Smooth muscle cell (in vitro differentiated cells): ENCODE results near the gene LINC00237. TPM values are rescaled to one million over a fixed set of nuclear protein-coding genes. Genes with fewer than 3 reads are reported as not detected.

Experiments
- DNase-seq: peaks from one replicate; lab custom pipeline; 2025; ENCODE audit not compliant: unreplicated experiment; lab: John Stamatoyannopoulos, UW
- H2AFZ ChIP-seq: fragments of 200-600 bp; sonication (generic); 2 replicates; pipeline ENCODE4 v1.6.0; 2016; ENCODE audit warnings: antibody characterized with exemption, low read depth, mild to moderate bottlenecking
- H3F3A ChIP-seq: fragments of 200-600 bp; sonication (generic); 2 replicates; pipeline ENCODE4 v1.6.0; 2017; ENCODE audit warnings: antibody characterized with exemption, low read depth
- H3K27ac ChIP-seq: fragments of 200-600 bp; sonication (generic); 2 replicates; pipeline ENCODE4 v1.5.1; 2016; ENCODE audit warnings: low read depth, mild to moderate bottlenecking
- H3K27me3 ChIP-seq: fragments of 200-600 bp; sonication (generic); 2 replicates; pipeline ENCODE4 v1.6.1; 2016; ENCODE audit warnings: low read depth, mild to moderate bottlenecking
- H3K36me3 ChIP-seq: fragments of 200-600 bp; sonication (generic); 2 replicates; pipeline ENCODE4 v1.5.1; 2016; ENCODE audit warnings: low read depth
- H3K4me1 ChIP-seq: fragments of 200-600 bp; sonication (generic); 2 replicates; pipeline ENCODE4 v1.5.1; 2016; ENCODE audit warnings: low read depth
- H3K4me2 ChIP-seq: fragments of 200-600 bp; sonication (generic); 2 replicates; pipeline ENCODE4 v1.6.0; 2016; ENCODE audit warnings: mild to moderate bottlenecking
- H3K4me3 ChIP-seq: fragments of 200-600 bp; sonication (generic); 2 replicates; pipeline ENCODE4 v1.5.1; 2016; ENCODE audit warnings: mild to moderate bottlenecking
- H3K79me2 ChIP-seq: fragments of 200-600 bp; sonication (generic); 2 replicates; pipeline ENCODE4 v1.6.0; 2016; ENCODE audit warnings: low read depth, mild to moderate bottlenecking
- H3K9ac ChIP-seq: fragments of 200-600 bp; sonication (generic); 2 replicates; pipeline ENCODE4 v1.6.0; 2016; ENCODE audit warnings: low read depth
- H3K9me3 ChIP-seq: fragments of 200-600 bp; sonication (generic); replicated peaks from 2 replicates; pipeline ENCODE4 v1.5.1; 2016; ENCODE audit warnings: low read depth
- H4K20me1 ChIP-seq: fragments of 200-600 bp; sonication (generic); 2 replicates; pipeline ENCODE4 v1.6.0; 2016; ENCODE audit warnings: low read depth
- CTCF ChIP-seq: fragments of 200-600 bp; sonication (generic); IDR thresholded peaks from 2 replicates; pipeline ENCODE4 v1.5.1; 2017; ENCODE audit warnings: borderline replicate concordance, mild to moderate bottlenecking, antibody characterized with exemption; ENCODE audit not compliant: insufficient read depth, poor library complexity, severe bottlenecking
- WGBS: methylation state at CpG from one replicate; pipeline ENCODE4 v1.1.7; 2016; ENCODE audit warnings: low lambda C conversion rate; 5-methylcytosine and 5-hydroxymethylcytosine counted together
- polyA plus RNA-seq: library from polyadenylated mRNA; unstranded; fragments of >200 nt; fragmentation: Nextera tagmentation; extraction: Ambion mirVana; gene quantifications from 2 replicates; pipeline ENCODE4 v1.2.1, GENCODE V29; 2016
- total RNA-seq: library from RNA; depleted of rRNA; stranded (reverse); fragments of >200 nt; gene quantifications from 2 replicates; pipeline ENCODE4 v1.2.3, GENCODE V29; 2014

The LINC00237 gene
- total and polyA plus RNA-seq, 2 experiments from 2014 or later = not detected

- Histone ChIP-seq H3K36me3 (no peaks in the 10 kb centered on the region), H3K27me3 (peaks cover 20% of the 10 kb centered on the region), H3K9me3 (no peaks in the 10 kb centered on the region), H3K4me3 (no peak overlapping the region), H2AFZ (no peak overlapping the region), H4K20me1 (no peaks in the 10 kb centered on the region), H3K4me2 (no peak overlapping the region), H3K9ac (no peak overlapping the region), H3F3A (no peaks in the 10 kb centered on the region), H3K27ac (no peak overlapping the region), H3K79me2 (no peaks in the 10 kb centered on the region), H3K4me1 (no peaks in the 10 kb centered on the region)
- WGBS = 61% methylated on average over 4 of the region's 4 CpGs
- TF ChIP-seq CTCF = no peak
- no peak for DNase-seq
Measured at GRCh38 chr20:21118138-21118537, 12.0 kb upstream of the LINC00237 start.

- Histone ChIP-seq H2AFZ (no peak overlapping the region), H4K20me1 (no peaks in the 10 kb centered on the region), H3K79me2 (no peaks in the 10 kb centered on the region), H3K27ac (no peak overlapping the region), H3K4me2 (no peak overlapping the region), H3K9ac (no peak overlapping the region), H3K27me3 (peaks cover 24% of the 10 kb centered on the region), H3F3A (no peaks in the 10 kb centered on the region), H3K4me3 (no peak overlapping the region), H3K36me3 (no peaks in the 10 kb centered on the region), H3K9me3 (no peaks in the 10 kb centered on the region), H3K4me1 (no peaks in the 10 kb centered on the region)
- DNase-seq = no peak
- WGBS = 82% methylated on average over 4 of the region's 4 CpGs
- no peak for TF ChIP-seq CTCF
Measured at GRCh38 chr20:21117521-21117920, 11.4 kb upstream of the LINC00237 start.

- no peak for TF ChIP-seq CTCF
- no peaks in the 10 kb centered on the region for H3K9me3 ChIP-seq
- no peaks in the 10 kb centered on the region for H3K36me3 ChIP-seq
- no peak overlapping the region for H3K4me3 ChIP-seq
- no peak overlapping the region for H2AFZ ChIP-seq
- no peaks in the 10 kb centered on the region for H3K79me2 ChIP-seq
- H4K20me1 ChIP-seq = no peaks in the 10 kb centered on the region
- DNase-seq = no peak
- peaks cover 51% of the 10 kb centered on the region for H3K27me3 ChIP-seq
- H3F3A ChIP-seq = no peaks in the 10 kb centered on the region
- no peak overlapping the region for H3K27ac ChIP-seq
- no peak overlapping the region for H3K4me2 ChIP-seq
- WGBS = 87% methylated on average over 15 of the region's 15 CpGs
- no peak overlapping the region for H3K9ac ChIP-seq
- H3K4me1 ChIP-seq = no peaks in the 10 kb centered on the region
Measured at GRCh38 chr20:21114584-21114983, 8.4 kb upstream of the LINC00237 start.

- Histone ChIP-seq H3K27ac (no peak overlapping the region), H4K20me1 (no peaks in the 10 kb centered on the region), H3K9me3 (no peaks in the 10 kb centered on the region), H3K4me2 (no peak overlapping the region), H3F3A (no peaks in the 10 kb centered on the region), H3K27me3 (peaks cover 55% of the 10 kb centered on the region), H2AFZ (no peak overlapping the region), H3K79me2 (no peaks in the 10 kb centered on the region), H3K36me3 (no peaks in the 10 kb centered on the region), H3K4me3 (no peak overlapping the region), H3K4me1 (no peaks in the 10 kb centered on the region), H3K9ac (no peak overlapping the region)
- TF ChIP-seq CTCF = no peak
- WGBS = 91% methylated on average over 4 of the region's 4 CpGs
- no peak for DNase-seq
Measured at GRCh38 chr20:21113697-21114096, 7.5 kb upstream of the LINC00237 start.
